GM12891 (cell line): ENCODE data around the gene TCN1. TPM values are rescaled to one million over a fixed set of nuclear protein-coding genes. Genes with fewer than 3 reads are reported as not detected.
"Not testable (repeated sequence)": the region's sequence is repeated elsewhere in the genome, so short reads cannot be mapped to it uniquely, and the experiment has no call there.

Experiments
- DNase-seq: peaks from one replicate; pipeline ENCODE4 v3.0.0; 2011; ENCODE audit warnings: low spot score; ENCODE audit not compliant: insufficient read length
- FAIRE-seq: peaks from 2 replicates; lab custom pipeline; 2011; peaks lifted over from hg19 to GRCh38; lab: Jason Lieb, UNC
- PAX5 ChIP-seq: IDR thresholded peaks from 2 replicates; pipeline ENCODE4 v1.6.1; 2011; ENCODE audit warnings: low read length, moderate library complexity, mild to moderate bottlenecking; ENCODE audit not compliant: insufficient read depth, severe bottlenecking
- POLR2A ChIP-seq: IDR thresholded peaks from 2 replicates; pipeline ENCODE4 v1.6.1; 2011; ENCODE audit warnings: low read depth, low read length, control low read depth
- POLR2AphosphoS5 ChIP-seq: IDR thresholded peaks from 2 replicates; pipeline ENCODE4 v1.6.1; 2011; ENCODE audit warnings: low read depth, low read length, control low read depth
- POU2F2 ChIP-seq: IDR thresholded peaks from 2 replicates; pipeline ENCODE4 v1.6.1; 2011; ENCODE audit warnings: low read depth, mild to moderate bottlenecking, control low read depth, low read length, moderate library complexity
- SPI1 ChIP-seq: IDR thresholded peaks from 2 replicates; pipeline ENCODE4 v1.6.1; 2011; ENCODE audit warnings: low read depth, low read length, control low read depth
- TAF1 ChIP-seq: IDR thresholded peaks from 2 replicates; pipeline ENCODE4 v1.6.1; 2011; ENCODE audit warnings: low read depth, low read length, control low read depth
- polyA plus RNA-seq: library from polyadenylated mRNA; unstranded; fragments of >200 nt; gene quantifications from one replicate; pipeline ENCODE4 v1.2.1, GENCODE V29; 2012; ENCODE audit warnings: low read depth, missing spikeins, inconsistent platforms; ENCODE audit not compliant: missing spikeins

The TCN1 gene
- polyA plus RNA-seq: not detected

GRCh38 chr11:59866397-59866796 is at the start of gene TCN1:
Gene TCN1 (minus strand): TSS chr11:59866487. CDS start chr11:59866470, 17 bp downstream.
- DNase-seq (no peak), FAIRE-seq (no peak)
- no peak for TF ChIP-seq TAF1
- TF ChIP-seq POLR2AphosphoS5: no peak
- no peak for TF ChIP-seq PAX5
- no peak for TF ChIP-seq POU2F2
- TF ChIP-seq SPI1: no peak
- TF ChIP-seq POLR2A: no peak

- FAIRE-seq, DNase-seq: not testable (repeated sequence)
Measured at GRCh38 chr11:59903569-59903968, 37.3 kb upstream of the TCN1 start.

DNA sequence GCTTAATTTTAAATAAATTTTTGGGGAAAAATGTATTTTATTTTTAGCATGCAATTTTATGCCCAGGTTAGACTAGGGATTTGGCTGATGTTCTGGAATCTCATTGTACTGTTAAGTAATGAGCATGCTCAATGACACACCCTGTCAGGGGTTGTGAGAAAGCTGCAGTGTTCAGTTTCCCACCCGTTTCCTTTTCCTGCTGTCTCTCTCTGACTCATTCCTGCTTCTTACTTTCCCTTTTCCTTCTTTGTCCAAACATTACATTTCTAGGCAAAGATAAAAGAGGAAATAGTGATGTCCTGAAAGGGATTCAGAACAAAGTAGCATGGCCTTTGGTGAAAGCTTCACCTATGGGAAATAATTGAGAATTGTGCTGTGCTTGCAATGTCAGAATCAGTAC is 35.0 kb upstream of the TCN1 start:
- no peak for TF ChIP-seq POLR2A
- TF ChIP-seq SPI1: no peak
- no peak for TF ChIP-seq POLR2AphosphoS5
- no peak for TF ChIP-seq PAX5
- no peak for TF ChIP-seq POU2F2
- TF ChIP-seq TAF1: no peak
- FAIRE-seq: no peak
- no peak for DNase-seq

DNA sequence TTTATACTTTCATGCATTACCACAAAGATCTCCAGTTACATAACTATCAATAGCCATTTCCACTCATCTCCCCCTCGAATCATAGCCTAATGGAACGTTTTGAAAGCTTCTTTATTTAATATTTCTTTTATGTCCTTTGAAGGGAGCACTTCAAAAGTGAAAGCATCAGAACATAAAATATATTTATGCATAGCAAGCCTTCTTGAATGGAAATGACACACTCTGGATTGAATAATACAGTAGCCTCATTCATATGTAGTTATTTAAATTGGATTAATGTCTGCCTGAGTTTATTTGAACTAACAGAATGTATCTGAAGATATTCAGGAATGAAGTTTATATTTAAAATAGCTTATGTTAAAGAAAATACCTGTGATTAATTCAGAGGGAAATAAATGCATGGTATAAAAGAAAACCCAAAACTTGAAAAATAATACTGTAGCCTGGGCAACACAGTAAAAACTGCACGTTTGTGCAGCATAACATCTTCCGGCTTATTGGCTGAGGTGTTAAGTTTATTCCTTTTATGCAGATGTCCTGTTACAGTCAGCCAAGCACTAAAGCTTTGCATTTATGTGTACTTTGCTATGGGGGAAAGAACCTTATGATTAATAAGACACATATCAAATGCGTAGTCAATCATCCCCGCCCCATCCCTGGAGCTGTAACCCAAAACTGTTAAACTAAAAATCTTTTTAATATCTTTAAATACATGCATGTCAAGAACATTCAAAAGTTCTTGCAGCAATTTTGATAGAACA is 34.3 kb upstream of the TCN1 start:
- FAIRE-seq: no peak
- TF ChIP-seq POLR2A: no peak
- DNase-seq: no peak

DNA sequence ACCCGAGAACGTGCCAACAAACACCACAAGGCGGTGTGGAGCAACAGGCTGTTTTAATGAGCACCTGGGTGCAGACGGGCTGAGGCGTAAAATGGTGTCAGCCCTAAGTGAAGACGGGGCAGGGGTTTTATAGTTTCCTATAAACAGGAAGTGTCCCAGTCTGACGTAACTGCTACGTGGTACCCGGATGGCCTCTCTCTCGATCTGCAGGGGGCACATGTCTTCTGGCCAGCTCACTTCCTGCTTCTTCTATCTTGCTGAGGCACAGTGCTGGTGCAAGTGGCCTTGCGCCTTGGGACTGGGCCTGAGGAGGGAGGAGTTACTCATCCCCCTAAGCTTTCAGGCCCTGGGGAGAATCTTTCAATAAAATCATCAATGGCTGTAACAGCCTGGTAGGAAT is 33.2 kb upstream of the TCN1 start:
- DNase-seq: no peak
- no peak for FAIRE-seq
- TF ChIP-seq POLR2AphosphoS5: no peak
- no peak for TF ChIP-seq TAF1
- no peak for TF ChIP-seq POLR2A
- no peak for TF ChIP-seq SPI1
- no peak for TF ChIP-seq POU2F2
- TF ChIP-seq PAX5: no peak

DNA sequence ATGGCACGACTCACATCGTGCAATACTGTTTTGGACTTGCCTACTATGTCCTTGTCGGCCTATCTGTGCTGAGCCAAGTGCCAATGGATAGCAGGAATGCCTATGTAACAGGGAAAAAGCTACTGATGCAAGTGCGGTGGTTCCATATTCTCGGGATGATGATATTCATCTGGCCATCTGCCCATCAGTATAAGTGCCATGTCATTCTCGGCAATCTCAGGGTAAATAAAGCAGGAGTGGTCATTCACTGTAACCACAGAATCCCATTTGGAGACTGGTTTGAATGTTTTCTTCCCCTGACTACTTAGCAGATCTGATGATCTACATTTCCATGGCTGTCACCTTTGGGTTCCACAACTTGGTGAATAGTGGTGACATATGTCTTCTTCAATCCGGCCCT is 32.4 kb upstream of the TCN1 start:
- TF ChIP-seq POLR2A: no peak
- no peak for TF ChIP-seq TAF1
- TF ChIP-seq PAX5: no peak
- TF ChIP-seq SPI1: no peak
- TF ChIP-seq POLR2AphosphoS5: no peak
- TF ChIP-seq POU2F2: no peak
- no peak for FAIRE-seq

GRCh38 chr11:59898046-59898445 is 31.8 kb upstream of the TCN1 start:
- FAIRE-seq (no peak), DNase-seq (no peak)
- TF ChIP-seq TAF1: no peak
- no peak for TF ChIP-seq PAX5
- no peak for TF ChIP-seq POLR2AphosphoS5
- TF ChIP-seq SPI1: no peak
- no peak for TF ChIP-seq POU2F2
- TF ChIP-seq POLR2A: no peak

More for the DNA sequence above, 32.4 kb upstream of the TCN1 start:
- DNase-seq: no peak

DNA sequence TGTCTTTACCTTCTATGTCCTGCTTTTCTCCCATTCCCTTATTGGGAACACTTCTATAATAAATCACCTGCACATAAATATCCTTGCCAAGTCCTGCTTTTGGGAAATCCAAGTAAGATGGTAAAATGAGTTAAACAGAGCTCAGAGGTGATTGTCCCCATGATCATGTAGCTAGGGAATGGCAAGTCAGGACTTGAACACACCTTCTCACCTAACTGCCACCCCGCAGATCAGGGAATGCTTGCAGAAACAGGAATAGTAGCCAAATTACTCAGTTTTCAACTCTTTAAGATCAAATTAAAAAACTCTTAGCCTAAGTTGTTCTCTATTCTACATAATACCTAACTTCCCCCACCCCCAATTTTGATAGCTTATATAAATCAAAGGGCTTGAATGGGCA is 28.3 kb upstream of the TCN1 start:
- DNase-seq (no peak), FAIRE-seq (no peak)
- TF ChIP-seq POU2F2: no peak
- TF ChIP-seq TAF1: no peak
- no peak for TF ChIP-seq POLR2A
- no peak for TF ChIP-seq PAX5

- FAIRE-seq (no peak), DNase-seq (no peak)
- no peak for TF ChIP-seq TAF1
- TF ChIP-seq POLR2A: no peak
- no peak for TF ChIP-seq POLR2AphosphoS5
- TF ChIP-seq SPI1: no peak
- TF ChIP-seq POU2F2: no peak
- TF ChIP-seq PAX5: no peak
Measured at GRCh38 chr11:59891781-59892181, 25.5 kb upstream of the TCN1 start.

GRCh38 chr11:59887156-59887555 is 20.9 kb upstream of the TCN1 start:
- FAIRE-seq, DNase-seq: not testable (repeated sequence)

DNA sequence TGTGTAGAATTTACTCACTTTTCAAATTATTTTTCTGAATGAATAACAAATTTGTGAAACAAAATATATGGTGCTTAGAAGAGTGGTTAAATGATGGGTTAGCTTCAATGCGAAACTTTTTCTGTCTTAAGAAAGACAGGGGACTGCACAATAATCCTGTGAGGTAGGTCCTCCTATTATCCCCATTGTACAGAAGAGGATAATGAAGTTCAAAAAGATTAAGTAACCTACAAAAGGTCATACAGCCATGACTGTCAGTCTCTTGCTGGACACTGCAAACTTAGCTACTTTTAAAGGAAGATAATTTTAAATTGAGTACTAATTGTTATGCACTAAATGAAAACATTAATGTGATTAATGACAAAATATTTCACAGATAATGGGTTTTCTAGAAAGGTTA is 17.3 kb upstream of the TCN1 start:
- DNase-seq: no peak

More for the DNA sequence above, 17.3 kb upstream of the TCN1 start:
- TF ChIP-seq POU2F2: no peak
- TF ChIP-seq POLR2AphosphoS5: no peak
- no peak for TF ChIP-seq POLR2A
- TF ChIP-seq TAF1: no peak
- TF ChIP-seq PAX5: no peak
- no peak for TF ChIP-seq SPI1
- FAIRE-seq: no peak
